ENCODE results near the gene HSPG2. TPM values are rescaled to one million over a fixed set of nuclear protein-coding genes. Genes with fewer than 3 reads are reported as not detected.
A peak's percentile ranks its signal among the peaks of the same experiment; 100 is the strongest.
"Not testable (repeated sequence)": the region's sequence is repeated elsewhere in the genome, so short reads cannot be mapped to it uniquely, and the experiment has no call there.

HSPG2 gene
- polyA plus RNA-seq, 10 donors: 190 to 364 (median 273) TPM

- DNase-seq: peak in 1 of 3 donors; percentile 70
Observed at GRCh38 chr1:21914880-21915640, 22.1 kb downstream of the HSPG2 start.

GRCh38 chr1:21914450-21914849, 22.7 kb downstream of the HSPG2 start:
- DNase-seq: peak in 1 of 3 donors; percentile 11

GRCh38 chr1:21913763-21914162, 23.3 kb downstream of the HSPG2 start:
- DNase-seq: no peak

GRCh38 chr1:21913258-21913657, 23.9 kb downstream of the HSPG2 start:
- DNase-seq: no peak

- no peak for DNase-seq
Observed at GRCh38 chr1:21912038-21912758, 24.9 kb downstream of the HSPG2 start.

- DNase-seq: peak in 2 of 3 donors; percentile 59 to 88
Observed at GRCh38 chr1:21911205-21912001, 25.7 kb downstream of the HSPG2 start.

GRCh38 chr1:21910558-21911204, 26.4 kb downstream of the HSPG2 start:
- peak in 1 of 3 donors; percentile 64 for DNase-seq

GRCh38 chr1:21909787-21910503, 27.2 kb downstream of the HSPG2 start:
- DNase-seq: peak in 2 of 3 donors; percentile 78 to 87

GRCh38 chr1:21909286-21909759, 27.8 kb downstream of the HSPG2 start:
- DNase-seq: no peak

GRCh38 chr1:21907737-21908534, 29.2 kb downstream of the HSPG2 start:
- DNase-seq: not testable (repeated sequence)

- DNase-seq: no peak
Observed at GRCh38 chr1:21907079-21907418, 30.1 kb downstream of the HSPG2 start.

- DNase-seq: peak in 2 of 3 donors; percentile 30 to 89
Observed at GRCh38 chr1:21906173-21907078, 30.7 kb downstream of the HSPG2 start.

GRCh38 chr1:21904704-21905520, 32.2 kb downstream of the HSPG2 start:
- peak in 2 of 3 donors; percentile 31 to 60 for DNase-seq

GRCh38 chr1:21904454-21904703, 32.7 kb downstream of the HSPG2 start:
- no peak for DNase-seq

- DNase-seq: no peak
Observed at GRCh38 chr1:21903638-21904453, 33.3 kb downstream of the HSPG2 start.

GRCh38 chr1:21902026-21903012, 34.8 kb downstream of the HSPG2 start:
- DNase-seq: no peak

Data from muscle of back (tissue), 11 donors.